GM18907 (cell line): ENCODE results near the gene NFIB.

Experiments used
- ATAC-seq: cut with Tn5 transposase; IDR thresholded peaks from one replicate; pipeline ENCODE4 v1.9.1; 2021; ENCODE audit warnings: mild to moderate bottlenecking, moderate library complexity; ENCODE audit not compliant: unreplicated experiment

NFIB gene

GRCh38 chr9:14249527-14249926 is 64.4 kb downstream of the NFIB start:
- no peak for ATAC-seq

DNA sequence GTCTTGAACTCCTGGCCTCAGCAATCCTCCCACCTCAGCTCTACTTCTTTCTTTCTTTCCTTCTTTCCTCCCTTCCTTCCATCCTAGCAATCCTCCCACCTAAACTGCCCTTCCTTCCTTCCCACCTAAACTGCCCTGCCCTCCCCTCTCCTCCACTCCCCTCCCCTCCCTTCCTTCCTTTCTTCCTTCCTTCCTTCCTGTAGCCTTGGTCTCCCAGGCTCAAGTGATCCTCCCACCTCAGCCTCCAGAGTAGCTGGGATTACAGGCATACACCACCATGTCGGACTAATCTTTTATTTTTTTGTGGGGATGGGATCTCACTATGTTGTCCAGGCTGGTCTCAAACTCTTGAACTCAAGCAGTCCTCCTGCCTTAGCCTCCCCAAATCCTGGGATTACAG is 65.8 kb downstream of the NFIB start:
- ATAC-seq: no peak

GRCh38 chr9:14247577-14247976 is 66.4 kb downstream of the NFIB start:
- ATAC-seq: no peak

DNA sequence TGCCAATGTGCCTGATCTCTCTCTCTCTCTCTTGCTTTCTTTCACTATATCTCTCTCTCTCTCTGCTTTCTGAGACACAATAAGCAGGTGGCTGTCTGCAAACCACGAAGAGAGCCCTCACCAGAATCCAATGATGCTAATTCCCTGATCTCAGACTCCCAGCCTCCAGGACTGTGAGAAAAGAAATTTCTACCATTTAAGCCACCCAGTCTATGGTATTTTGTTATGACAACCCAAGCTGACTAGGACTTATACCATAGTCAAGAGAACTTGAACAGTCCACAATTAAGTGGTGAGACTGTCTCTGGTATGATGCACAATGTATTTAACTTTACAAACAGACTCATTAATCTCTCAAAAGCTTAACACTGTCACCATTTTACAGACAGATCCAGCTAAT is 67.0 kb downstream of the NFIB start:
- no peak for ATAC-seq

- ATAC-seq: no peak
Observed at GRCh38 chr9:14245901-14246525, 67.9 kb downstream of the NFIB start.

DNA sequence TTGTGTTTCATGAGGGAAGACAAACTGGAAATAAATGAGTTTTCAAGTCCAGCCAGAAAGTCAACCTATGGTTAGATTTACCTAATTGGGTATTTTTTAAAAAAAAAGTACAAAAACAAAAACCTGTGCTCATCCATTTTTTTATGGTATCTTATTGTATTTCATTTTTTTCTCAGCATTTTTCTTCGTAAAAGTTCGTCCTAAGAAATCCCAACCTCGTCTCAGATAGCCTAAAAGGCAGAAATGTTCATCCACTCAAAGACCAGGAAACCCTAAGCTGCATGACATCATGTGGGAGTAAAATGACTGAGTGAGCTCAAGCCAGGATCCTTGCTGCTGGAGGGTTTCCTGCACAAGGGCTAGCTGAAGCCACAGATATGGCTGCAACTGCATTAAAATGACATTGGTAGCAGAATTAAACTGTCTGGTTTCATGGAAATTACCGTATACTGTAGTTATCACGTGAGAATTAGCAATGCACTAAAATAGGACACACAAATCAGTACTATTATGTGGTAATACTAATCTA is 70.4 kb downstream of the NFIB start:
- no peak for ATAC-seq

- no peak for ATAC-seq
Observed at GRCh38 chr9:14242150-14242805, 71.7 kb downstream of the NFIB start.

GRCh38 chr9:14240537-14240936 is 73.4 kb downstream of the NFIB start:
- no peak for ATAC-seq

DNA sequence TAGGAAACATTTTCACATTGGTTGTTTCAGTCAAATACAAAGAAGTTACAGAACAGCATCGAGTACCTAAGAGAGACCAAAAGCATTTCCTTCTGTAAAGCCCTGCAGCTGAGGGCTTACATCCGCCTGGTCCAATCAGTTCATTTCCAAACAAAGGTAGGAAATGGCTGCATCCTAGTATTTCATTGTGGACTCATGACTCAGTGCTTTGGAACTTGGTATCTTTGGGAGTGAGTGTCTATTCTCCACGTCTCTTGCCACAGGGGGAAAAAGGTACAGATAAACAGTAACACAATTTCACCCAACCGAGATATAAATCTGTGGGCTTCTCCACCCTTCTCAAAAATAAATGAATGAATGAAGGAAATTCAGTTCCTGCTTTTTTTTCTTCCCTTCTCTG is 75.4 kb downstream of the NFIB start:
- no peak for ATAC-seq

DNA sequence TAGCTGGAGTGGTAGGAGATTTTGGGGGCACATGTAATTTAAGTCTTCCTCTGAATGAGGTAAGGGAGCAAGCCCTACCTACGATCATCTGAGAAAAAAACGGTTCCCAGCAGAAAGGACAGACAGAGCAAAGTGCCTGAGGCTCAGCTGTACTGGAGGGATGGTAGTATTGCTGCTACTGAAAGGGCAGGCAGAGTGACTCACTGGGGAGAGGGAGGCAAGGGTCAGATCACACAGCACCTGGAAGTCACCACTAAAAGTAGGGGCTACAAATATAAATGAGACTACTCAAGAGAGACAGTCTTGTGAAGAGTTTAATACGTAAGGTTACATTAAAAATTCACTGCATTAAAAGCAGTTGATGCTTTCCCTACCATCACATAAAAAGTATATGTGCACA is 75.9 kb downstream of the NFIB start:
- no peak for ATAC-seq

DNA sequence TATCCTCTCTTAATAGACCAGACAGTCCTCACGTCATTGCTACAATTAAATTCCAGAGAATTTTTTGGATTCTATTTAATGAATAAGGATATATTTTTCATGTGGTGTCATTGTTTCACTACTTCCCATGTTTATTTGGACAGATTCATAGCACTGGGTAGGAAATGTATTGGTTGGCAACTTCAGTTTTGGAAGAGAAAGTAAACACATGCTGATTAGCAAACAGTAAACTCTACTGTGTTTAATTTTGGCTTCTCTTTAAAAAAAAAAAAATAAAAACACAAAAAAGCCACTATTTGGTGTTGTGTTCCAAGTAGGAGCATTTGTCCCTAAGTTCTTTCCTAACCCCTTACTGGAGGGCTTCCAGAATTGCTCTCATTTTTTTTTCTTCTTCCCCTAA is 77.3 kb downstream of the NFIB start:
- ATAC-seq: no peak

GRCh38 chr9:14232111-14232510 is 81.8 kb downstream of the NFIB start:
- ATAC-seq: no peak

DNA sequence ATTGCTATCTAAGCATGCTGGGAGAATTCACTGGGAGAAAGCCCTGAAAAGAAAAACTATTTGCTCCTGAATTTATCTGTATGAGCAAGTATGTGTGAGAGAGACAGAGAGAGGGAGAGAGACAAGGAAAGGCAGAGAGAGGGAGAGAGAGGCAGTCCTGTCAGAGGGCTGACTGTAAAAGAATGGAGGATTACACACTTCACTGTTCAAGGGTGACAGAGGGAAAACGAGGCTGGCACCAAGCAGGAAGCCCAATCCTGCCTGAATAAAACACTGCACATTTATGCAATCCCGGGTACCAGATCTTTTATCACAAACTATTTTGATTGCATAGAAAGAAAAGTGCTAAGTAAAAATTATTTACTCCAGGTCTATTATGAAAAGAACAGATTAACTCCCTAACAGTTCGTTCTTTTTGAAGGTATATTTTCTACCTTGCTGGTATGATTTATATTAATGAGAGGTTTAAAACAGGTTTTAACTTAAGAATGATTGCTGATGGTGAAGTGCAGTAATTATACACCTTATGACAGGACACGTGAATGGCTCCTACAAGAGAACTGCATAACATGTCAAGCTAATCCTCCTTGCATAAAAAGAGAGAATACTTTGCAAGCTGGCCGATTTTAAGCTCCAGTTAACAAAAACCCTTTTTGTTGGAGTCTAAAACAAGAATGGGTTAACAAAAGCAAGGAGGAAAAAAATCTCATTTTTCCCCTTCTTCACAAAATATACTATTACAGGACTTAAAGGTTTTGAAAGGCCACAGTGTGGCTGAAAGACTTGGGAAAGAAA is 82.5 kb downstream of the NFIB start:
- no peak for ATAC-seq

DNA sequence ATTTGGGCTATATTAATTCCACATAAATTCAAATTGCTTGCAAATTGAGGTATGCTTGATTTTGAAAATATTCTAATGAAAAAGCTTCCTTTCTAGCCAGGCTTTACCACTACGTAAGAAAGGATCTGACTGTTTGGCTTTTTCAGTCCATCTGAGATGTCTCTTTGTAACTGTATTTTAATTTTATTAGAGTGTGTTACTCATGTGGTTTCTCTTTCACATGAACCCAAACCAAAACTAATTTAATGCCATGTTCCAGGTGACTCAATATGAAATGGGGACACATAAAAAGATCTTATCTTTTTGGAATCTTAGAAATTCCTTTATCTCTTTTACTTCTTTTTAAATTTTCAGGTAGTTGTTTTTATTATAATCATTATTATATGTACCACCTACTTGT is 85.3 kb downstream of the NFIB start:
- ATAC-seq: no peak

- no peak for ATAC-seq
Observed at GRCh38 chr9:14226855-14227532, 86.9 kb downstream of the NFIB start.

DNA sequence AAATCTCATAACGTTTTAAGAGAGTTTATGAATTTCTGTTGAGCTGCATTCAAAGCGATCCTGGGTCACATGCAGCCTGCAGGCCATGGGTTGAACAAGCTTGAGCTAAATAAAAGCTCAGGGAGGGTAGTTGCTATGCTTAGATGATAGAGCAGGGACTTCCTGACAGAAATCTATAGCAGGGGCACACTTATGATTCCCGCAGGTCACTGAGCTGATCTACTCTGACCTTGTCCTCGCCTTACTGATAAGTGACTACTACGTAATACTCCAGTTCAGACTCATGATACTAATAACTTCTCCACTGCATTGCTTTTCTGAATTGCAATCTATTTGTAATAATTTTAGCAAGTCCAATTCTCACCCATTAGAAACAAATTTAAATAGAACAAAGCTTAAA is 90.9 kb downstream of the NFIB start:
- no peak for ATAC-seq

GRCh38 chr9:14222149-14222835 is 91.6 kb downstream of the NFIB start:
- no peak for ATAC-seq

GRCh38 chr9:14221558-14221957 is 92.4 kb downstream of the NFIB start:
- no peak for ATAC-seq

DNA sequence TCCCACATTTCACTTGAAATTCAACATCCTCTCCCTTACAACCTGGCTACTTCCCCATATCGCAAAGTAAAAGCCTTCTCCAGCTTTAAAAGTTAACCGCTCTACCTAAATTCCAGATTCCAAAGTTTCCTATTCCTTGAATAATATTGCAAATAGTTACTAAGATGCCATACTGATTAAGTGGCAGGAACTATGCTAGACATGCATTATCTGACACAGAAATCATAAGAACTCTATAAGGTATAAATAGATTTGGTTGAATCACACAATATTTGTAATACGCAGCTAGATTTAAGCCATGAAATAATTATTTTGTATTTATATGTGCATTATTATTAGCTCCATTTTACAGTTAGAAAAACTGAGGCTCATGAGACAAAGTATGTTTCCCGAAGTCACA is 92.8 kb downstream of the NFIB start:
- ATAC-seq: no peak

GRCh38 chr9:14220256-14220655 is 93.7 kb downstream of the NFIB start:
- no peak for ATAC-seq

DNA sequence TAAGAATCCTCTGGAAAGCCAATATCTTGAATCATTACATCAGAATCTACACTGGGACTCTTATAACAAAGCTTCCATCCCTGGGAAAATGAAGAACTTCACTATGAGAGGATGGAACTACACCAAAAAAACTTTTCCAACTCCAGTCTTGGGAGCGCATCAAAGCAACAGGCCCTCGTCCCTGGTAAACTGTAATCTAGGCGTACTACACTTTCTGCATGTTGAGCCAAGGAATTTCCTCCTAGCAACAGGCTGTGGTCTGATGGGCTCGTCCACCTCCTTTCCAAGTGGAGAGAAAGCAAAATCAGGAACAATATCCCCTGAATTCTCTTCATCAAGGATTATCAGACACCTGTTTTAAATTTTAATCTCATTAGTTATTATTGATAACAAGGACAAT is 94.1 kb downstream of the NFIB start:
- no peak for ATAC-seq
